Coronary artery (tissue), 2 donors: ENCODE data around the gene STARD9.

Experiments
- DNase-seq: peaks from one replicate; pipeline ENCODE4 v3.0.0-alpha.2; 2017; ENCODE audit warnings: low spot score
- H3K27ac ChIP-seq, 2 donors: fragments of 200-600 bp; sonication (generic); one replicate each; pipeline ENCODE4 v1.5.1; 2016 to 2019
- H3K4me3 ChIP-seq: fragments of 200-600 bp; sonication (generic); 2 replicates; pipeline ENCODE4 v1.5.1; 2016; ENCODE audit warnings: mild to moderate bottlenecking, moderate library complexity
- TF ChIP-seq, protein P1 (sequence below): fragments of 200-600 bp; sonication (generic); IDR thresholded peaks from one replicate; pipeline ENCODE4 v1.5.1; 2019; ENCODE audit warnings: antibody characterized with exemption

STARD9 gene

DNA sequence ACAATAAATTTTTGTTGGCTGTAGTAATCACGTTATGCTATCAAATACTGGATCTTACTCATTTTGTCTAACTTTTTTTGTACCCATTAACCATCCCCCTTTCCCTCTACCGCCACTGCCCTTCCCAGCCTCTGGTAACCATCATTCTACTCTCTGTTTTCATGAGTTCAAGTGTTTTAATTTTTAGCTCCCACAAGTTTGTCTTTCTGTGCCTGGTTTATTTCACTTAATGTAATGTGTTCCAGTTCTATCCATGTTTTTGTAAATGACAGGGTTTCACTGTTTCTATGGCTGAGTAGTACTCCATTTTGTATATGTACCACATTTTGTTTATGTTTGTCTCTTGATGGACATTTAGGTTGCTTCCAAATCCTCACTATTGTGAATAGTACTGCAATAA lies 52.1 kb downstream of the STARD9 start:
- DNase-seq = no peak
- H3K27ac ChIP-seq = no peak overlapping the region
- H3K4me3 ChIP-seq = no peak overlapping the region
- TF ChIP-seq, protein P1, sequence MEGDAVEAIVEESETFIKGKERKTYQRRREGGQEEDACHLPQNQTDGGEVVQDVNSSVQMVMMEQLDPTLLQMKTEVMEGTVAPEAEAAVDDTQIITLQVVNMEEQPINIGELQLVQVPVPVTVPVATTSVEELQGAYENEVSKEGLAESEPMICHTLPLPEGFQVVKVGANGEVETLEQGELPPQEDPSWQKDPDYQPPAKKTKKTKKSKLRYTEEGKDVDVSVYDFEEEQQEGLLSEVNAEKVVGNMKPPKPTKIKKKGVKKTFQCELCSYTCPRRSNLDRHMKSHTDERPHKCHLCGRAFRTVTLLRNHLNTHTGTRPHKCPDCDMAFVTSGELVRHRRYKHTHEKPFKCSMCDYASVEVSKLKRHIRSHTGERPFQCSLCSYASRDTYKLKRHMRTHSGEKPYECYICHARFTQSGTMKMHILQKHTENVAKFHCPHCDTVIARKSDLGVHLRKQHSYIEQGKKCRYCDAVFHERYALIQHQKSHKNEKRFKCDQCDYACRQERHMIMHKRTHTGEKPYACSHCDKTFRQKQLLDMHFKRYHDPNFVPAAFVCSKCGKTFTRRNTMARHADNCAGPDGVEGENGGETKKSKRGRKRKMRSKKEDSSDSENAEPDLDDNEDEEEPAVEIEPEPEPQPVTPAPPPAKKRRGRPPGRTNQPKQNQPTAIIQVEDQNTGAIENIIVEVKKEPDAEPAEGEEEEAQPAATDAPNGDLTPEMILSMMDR = no peak

DNA sequence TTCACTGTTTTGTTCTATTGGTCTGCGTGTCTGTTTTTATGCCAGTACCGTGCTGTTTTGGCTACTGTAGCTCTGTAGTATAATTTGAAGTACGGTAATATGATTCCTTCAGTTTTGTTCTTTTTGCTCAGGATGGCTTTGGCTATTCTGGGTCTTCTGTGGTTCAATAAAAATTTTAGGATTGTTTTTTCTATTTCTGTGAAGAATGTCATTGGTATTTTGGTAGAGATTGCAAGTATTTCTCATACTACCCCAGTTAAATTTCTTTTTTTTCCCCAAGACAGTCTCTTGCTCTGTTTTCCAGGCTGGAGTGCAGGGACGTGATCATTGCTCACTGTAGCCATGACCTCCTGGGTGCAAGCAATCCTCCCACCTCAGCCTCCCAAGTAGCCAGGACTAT lies 53.4 kb downstream of the STARD9 start:
- TF ChIP-seq, protein P1 = no peak
- DNase-seq = no peak
- Histone ChIP-seq H3K4me3 (no peak overlapping the region), H3K27ac (no peak overlapping the region)

GRCh38 chr15:42632105-42632675 lies 56.8 kb downstream of the STARD9 start:
- no peak overlapping the region for H3K4me3 ChIP-seq
- H3K27ac ChIP-seq = no peak overlapping the region
- no peak for DNase-seq
- TF ChIP-seq, protein P1 = no peak

DNA sequence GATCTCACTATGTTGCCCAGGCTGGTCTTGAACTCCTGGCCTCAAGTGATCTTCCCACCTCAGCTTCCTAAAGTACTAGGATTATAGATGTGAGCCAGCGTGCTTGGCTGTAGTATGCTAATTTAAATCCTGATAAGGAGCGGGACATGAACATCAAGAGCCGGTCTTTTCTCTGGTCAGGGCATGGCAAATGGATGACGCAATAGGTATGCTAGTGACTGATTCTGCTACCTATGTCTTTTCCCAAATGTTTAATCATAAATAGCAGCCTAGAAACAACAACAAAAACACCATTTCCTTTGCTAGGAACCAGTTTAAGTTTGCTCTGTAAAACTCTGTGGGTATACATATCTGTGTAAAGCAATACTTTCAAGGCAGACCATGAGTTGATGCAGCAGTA lies 64.7 kb downstream of the STARD9 start:
- TF ChIP-seq, protein P1 = no peak
- DNase-seq = no peak

DNA sequence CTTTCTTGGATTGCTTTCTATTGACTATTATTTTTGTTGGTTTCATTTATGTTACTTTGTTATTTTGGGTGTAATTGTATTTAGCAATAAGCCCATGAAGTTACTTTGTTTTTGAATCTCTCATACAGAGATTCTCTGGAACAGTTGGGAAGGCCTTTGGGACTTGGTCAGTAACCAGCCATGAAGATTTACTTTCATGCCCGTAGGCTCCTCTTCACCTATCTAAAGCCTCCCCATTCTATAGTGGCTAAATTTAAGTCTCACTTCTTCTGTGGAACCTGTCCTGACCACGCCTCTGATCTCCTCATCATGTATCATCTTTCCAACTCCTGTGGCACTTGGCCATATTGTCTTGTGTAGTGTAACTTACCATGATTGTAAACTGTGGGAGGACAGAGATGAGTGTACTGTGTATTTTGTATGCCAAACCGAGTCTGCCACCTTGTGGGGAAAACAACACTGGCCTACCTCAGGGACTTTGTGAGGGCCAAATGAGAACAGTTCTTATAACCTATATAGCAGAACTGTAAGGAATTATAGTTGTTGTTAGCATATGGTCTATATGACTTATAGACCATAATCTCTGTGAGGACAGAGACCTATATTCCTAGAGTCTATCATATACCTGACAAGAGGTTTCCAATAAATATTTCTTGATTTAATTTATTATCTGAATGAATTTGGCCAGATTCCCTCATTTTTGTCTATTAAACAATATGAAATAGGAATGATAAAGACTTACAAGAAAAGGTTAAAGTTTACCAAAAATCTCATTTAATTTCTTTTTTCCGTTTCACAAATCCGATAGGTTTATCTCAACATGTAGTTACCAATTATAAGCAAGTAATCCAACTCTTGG lies 75.0 kb downstream of the STARD9 start:
- H3K4me3 ChIP-seq = no peak overlapping the region
- no peak for DNase-seq
- TF ChIP-seq, protein P1 = no peak
- H3K27ac ChIP-seq = no peak overlapping the region

More for the DNA sequence above, 64.7 kb downstream of the STARD9 start:
- H3K4me3 ChIP-seq = no peak overlapping the region
- no peak overlapping the region for H3K27ac ChIP-seq

- no peak overlapping the region for H3K27ac ChIP-seq
- DNase-seq = no peak
- TF ChIP-seq, protein P1 = no peak
- no peak overlapping the region for H3K4me3 ChIP-seq
These were observed 90.4 kb downstream of the STARD9 start for GRCh38 chr15:42665827-42666226.

DNA sequence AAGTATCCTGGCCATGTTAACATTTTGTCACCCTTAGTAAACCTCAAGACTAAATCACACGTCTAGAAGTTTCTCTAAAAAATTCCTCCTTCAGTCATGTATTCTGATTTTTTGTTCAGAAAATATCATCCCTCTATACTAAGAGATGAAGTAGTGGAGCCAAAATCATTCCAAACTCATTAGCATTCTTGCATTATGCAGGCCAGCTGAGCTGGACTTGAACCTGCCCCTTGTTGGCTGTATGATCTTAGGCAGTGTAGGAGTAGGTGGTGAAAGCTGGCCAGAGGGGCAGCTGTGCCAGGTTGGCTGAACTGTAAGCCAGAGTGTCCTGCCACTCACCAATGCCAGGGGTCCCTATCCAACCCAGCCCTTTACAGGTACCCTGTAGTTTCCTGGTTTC lies 92.4 kb downstream of the STARD9 start:
- TF ChIP-seq, protein P1 = no peak
- no peak overlapping the region for H3K4me3 ChIP-seq
- H3K27ac ChIP-seq = no peak overlapping the region
- DNase-seq = no peak
